ENCODE data around the gene HSD17B3.

- TF ChIP-seq ARNTL (CRISPR knock-in tag; IDR thresholded peaks at IDR 0.05; ENCODE audit: borderline replicate concordance, low read depth) (no peak), ZFP3 (CRISPR knock-in tag; IDR thresholded peaks at IDR 0.05) (no peak), ZC3H10 (CRISPR knock-in tag; IDR thresholded peaks at IDR 0.05) (no peak), PATZ1 (CRISPR knock-in tag; IDR thresholded peaks at IDR 0.05; ENCODE audit: borderline replicate concordance) (no peak), ESRRG (CRISPR knock-in tag; IDR thresholded peaks at IDR 0.05) (no peak)
- TF ChIP-seq, protein P1, sequence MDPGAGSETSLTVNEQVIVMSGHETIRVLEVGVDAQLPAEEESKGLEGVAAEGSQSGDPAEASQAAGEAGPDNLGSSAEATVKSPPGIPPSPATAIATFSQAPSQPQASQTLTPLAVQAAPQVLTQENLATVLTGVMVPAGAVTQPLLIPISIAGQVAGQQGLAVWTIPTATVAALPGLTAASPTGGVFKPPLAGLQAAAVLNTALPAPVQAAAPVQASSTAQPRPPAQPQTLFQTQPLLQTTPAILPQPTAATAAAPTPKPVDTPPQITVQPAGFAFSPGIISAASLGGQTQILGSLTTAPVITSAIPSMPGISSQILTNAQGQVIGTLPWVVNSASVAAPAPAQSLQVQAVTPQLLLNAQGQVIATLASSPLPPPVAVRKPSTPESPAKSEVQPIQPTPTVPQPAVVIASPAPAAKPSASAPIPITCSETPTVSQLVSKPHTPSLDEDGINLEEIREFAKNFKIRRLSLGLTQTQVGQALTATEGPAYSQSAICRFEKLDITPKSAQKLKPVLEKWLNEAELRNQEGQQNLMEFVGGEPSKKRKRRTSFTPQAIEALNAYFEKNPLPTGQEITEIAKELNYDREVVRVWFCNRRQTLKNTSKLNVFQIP (CRISPR knock-in tag; IDR thresholded peaks at IDR 0.05; ENCODE audit: borderline replicate concordance, low read depth), result no peak
- TF ChIP-seq, protein P2, sequence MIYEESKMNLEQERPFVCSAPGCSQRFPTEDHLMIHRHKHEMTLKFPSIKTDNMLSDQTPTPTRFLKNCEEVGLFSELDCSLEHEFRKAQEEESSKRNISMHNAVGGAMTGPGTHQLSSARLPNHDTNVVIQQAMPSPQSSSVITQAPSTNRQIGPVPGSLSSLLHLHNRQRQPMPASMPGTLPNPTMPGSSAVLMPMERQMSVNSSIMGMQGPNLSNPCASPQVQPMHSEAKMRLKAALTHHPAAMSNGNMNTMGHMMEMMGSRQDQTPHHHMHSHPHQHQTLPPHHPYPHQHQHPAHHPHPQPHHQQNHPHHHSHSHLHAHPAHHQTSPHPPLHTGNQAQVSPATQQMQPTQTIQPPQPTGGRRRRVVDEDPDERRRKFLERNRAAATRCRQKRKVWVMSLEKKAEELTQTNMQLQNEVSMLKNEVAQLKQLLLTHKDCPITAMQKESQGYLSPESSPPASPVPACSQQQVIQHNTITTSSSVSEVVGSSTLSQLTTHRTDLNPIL (CRISPR knock-in tag; IDR thresholded peaks at IDR 0.05; ENCODE audit: low read depth), result no peak
Measured at GRCh38 chr9:96350866-96351265, 48.9 kb upstream of the HSD17B3 start.
